GM12865 (cell line): ENCODE measurements around the gene LRRC25.
"Not testable (repeated sequence)": the region's sequence is repeated elsewhere in the genome, so short reads cannot be mapped to it uniquely, and the experiment has no call there.

Source experiments
- DNase-seq: peaks from one replicate; pipeline ENCODE4 v3.0.0; 2010; ENCODE audit warnings: low read depth
- H3K4me3 ChIP-seq: 2 replicates; pipeline ENCODE4 v1.5.1; 2011; ENCODE audit warnings: mild to moderate bottlenecking, low read depth, low read length, control low read depth
- CTCF ChIP-seq: IDR thresholded peaks from 2 replicates; pipeline ENCODE4 v1.5.1; 2011; ENCODE audit warnings: low read length, control low read depth, low read depth, inconsistent platforms; ENCODE audit not compliant: insufficient read depth; ENCODE audit errors: missing control alignments

LRRC25 gene

GRCh38 chr19:18366021-18366435 is 31.4 kb downstream of the LRRC25 start:
- H3K4me3 ChIP-seq = no peak overlapping the region
- TF ChIP-seq CTCF = no peak
- DNase-seq = no peak

GRCh38 chr19:18364826-18365528 is 32.4 kb downstream of the LRRC25 start:
- DNase-seq = no peak
- TF ChIP-seq CTCF = no peak
- no peak overlapping the region for H3K4me3 ChIP-seq

GRCh38 chr19:18364277-18364825 is 33.1 kb downstream of the LRRC25 start:
- not testable (repeated sequence) for DNase-seq, H3K4me3 ChIP-seq

GRCh38 chr19:18363787-18364186 is 33.6 kb downstream of the LRRC25 start:
- TF ChIP-seq CTCF = no peak
- DNase-seq = no peak
- no peak overlapping the region for H3K4me3 ChIP-seq

- H3K4me3 ChIP-seq = no peak overlapping the region
- no peak for DNase-seq
- no peak for TF ChIP-seq CTCF
These were observed 34.4 kb downstream of the LRRC25 start for GRCh38 chr19:18362934-18363542.

GRCh38 chr19:18361646-18362045 is 35.8 kb downstream of the LRRC25 start:
- no peak for TF ChIP-seq CTCF
- DNase-seq = no peak
- no peak overlapping the region for H3K4me3 ChIP-seq

GRCh38 chr19:18357041-18357440 is 40.4 kb downstream of the LRRC25 start:
- no peak for DNase-seq
- TF ChIP-seq CTCF = no peak

GRCh38 chr19:18354743-18355142 is 42.7 kb downstream of the LRRC25 start:
- DNase-seq, H3K4me3 ChIP-seq: not testable (repeated sequence)

More at GRCh38 chr19:18357041-18357440, 40.4 kb downstream of the LRRC25 start:
- H3K4me3 ChIP-seq = no peak overlapping the region
